H9 (cell line): ENCODE measurements around the gene NCKAP5. TPM values are rescaled to one million over a fixed set of nuclear protein-coding genes. Genes with fewer than 3 reads are reported as not detected.

Experiments
- DNase-seq: peaks from one replicate; pipeline ENCODE4 v3.0.0-alpha.2; 2017
- H2AFZ ChIP-seq: one replicate; pipeline ENCODE4 v1.6.1; 2013; ENCODE audit warnings: mild to moderate bottlenecking, low read length, control low read depth, moderate library complexity
- H2AK5ac ChIP-seq: 2 replicates; pipeline ENCODE4 v1.6.1; 2013; ENCODE audit warnings: low read length, control low read depth, mixed read lengths; ENCODE audit not compliant: insufficient read length
- H2BK120ac ChIP-seq: one replicate; pipeline ENCODE4 v1.6.1; 2013; ENCODE audit warnings: low read depth, mild to moderate bottlenecking, low read length, control low read depth, inconsistent platforms; ENCODE audit not compliant: poor library complexity, severe bottlenecking
- H2BK12ac ChIP-seq: 2 replicates; pipeline ENCODE4 v1.6.1; 2013; ENCODE audit warnings: low read length, control low read depth, mixed read lengths, low read depth; ENCODE audit not compliant: insufficient read length
- H2BK15ac ChIP-seq: 2 replicates; pipeline ENCODE4 v1.6.1; 2013; ENCODE audit warnings: low read depth, low read length, control low read depth
- H2BK20ac ChIP-seq: one replicate; pipeline ENCODE4 v1.6.1; 2013; ENCODE audit warnings: low read depth, mild to moderate bottlenecking, low read length, control low read depth, inconsistent platforms; ENCODE audit not compliant: poor library complexity, severe bottlenecking
- H2BK5ac ChIP-seq: 2 replicates; pipeline ENCODE4 v1.6.1; 2013; ENCODE audit warnings: low read length, control low read depth, mixed read lengths; ENCODE audit not compliant: insufficient read length
- H3K14ac ChIP-seq: 2 replicates; pipeline ENCODE4 v1.6.1; 2013; ENCODE audit warnings: low read length, control low read depth; ENCODE audit not compliant: insufficient read depth
- H3K18ac ChIP-seq: 2 replicates; pipeline ENCODE4 v1.6.1; 2013; ENCODE audit warnings: low read depth, mild to moderate bottlenecking, mixed read lengths, low read length, control low read depth; ENCODE audit not compliant: insufficient read length
- H3K23ac ChIP-seq: 2 replicates; pipeline ENCODE4 v1.6.1; 2013; ENCODE audit warnings: low read length, control low read depth, mixed read lengths, low read depth; ENCODE audit not compliant: insufficient read length
- H3K23me2 ChIP-seq: 2 replicates; pipeline ENCODE4 v1.6.1; 2013; ENCODE audit warnings: low read depth, mild to moderate bottlenecking, mixed read lengths, low read length, control low read depth; ENCODE audit not compliant: insufficient read length, poor library complexity, severe bottlenecking
- H3K27ac ChIP-seq: 2 replicates; pipeline ENCODE4 v1.5.1; 2013; ENCODE audit warnings: low read length, control low read depth, mixed read lengths, low read depth; ENCODE audit not compliant: insufficient read length
- H3K27me3 ChIP-seq: 2 replicates; pipeline ENCODE4 v1.6.1; 2013; ENCODE audit warnings: low read length, control low read depth, inconsistent platforms; ENCODE audit not compliant: insufficient read depth
- H3K4ac ChIP-seq: 2 replicates; pipeline ENCODE4 v1.6.1; 2013; ENCODE audit warnings: low read depth, mild to moderate bottlenecking, control low read depth, inconsistent platforms, low read length, moderate library complexity
- H3K4me1 ChIP-seq: 2 replicates; pipeline ENCODE4 v1.6.1; 2013; ENCODE audit warnings: low read length, control low read depth, inconsistent platforms; ENCODE audit not compliant: insufficient read depth
- H3K4me2 ChIP-seq: 2 replicates; pipeline ENCODE4 v1.6.1; 2013; ENCODE audit warnings: low read length, control low read depth, mixed read lengths; ENCODE audit not compliant: insufficient read length, insufficient read depth
- H3K56ac ChIP-seq: 2 replicates; pipeline ENCODE4 v1.6.1; 2013; ENCODE audit warnings: low read depth, mild to moderate bottlenecking, mixed read lengths, low read length, control low read depth; ENCODE audit not compliant: insufficient read length
- H3K79me1 ChIP-seq: 2 replicates; pipeline ENCODE4 v1.6.1; 2013; ENCODE audit warnings: low read depth, mild to moderate bottlenecking, moderate library complexity, low read length, control low read depth, inconsistent platforms; ENCODE audit not compliant: insufficient read depth, poor library complexity, severe bottlenecking
- H3K79me2 ChIP-seq: 2 replicates; pipeline ENCODE4 v1.6.1; 2013; ENCODE audit warnings: low read length, control low read depth, inconsistent platforms; ENCODE audit not compliant: insufficient read depth
- H3K9ac ChIP-seq: 2 replicates; pipeline ENCODE4 v1.6.1; 2013; ENCODE audit warnings: low read length, control low read depth, mixed read lengths; ENCODE audit not compliant: insufficient read length; ENCODE audit errors: extremely low read depth
- H3K9me3 ChIP-seq: one replicate; pipeline ENCODE4 v1.6.1; 2013; ENCODE audit warnings: low read depth, low read length, inconsistent platforms; ENCODE audit not compliant: control insufficient read depth
- H3T11ph ChIP-seq: one replicate; pipeline ENCODE4 v1.6.1; 2013; ENCODE audit warnings: mild to moderate bottlenecking, low read length, control low read depth, inconsistent platforms
- H4K20me1 ChIP-seq: one replicate; pipeline ENCODE4 v1.6.1; 2013; ENCODE audit not compliant: control insufficient read depth, insufficient read length, insufficient read depth
- H4K5ac ChIP-seq: 2 replicates; pipeline ENCODE4 v1.6.1; 2013; ENCODE audit warnings: low read depth, mild to moderate bottlenecking, mixed read lengths, low read length, control low read depth; ENCODE audit not compliant: insufficient read length
- H4K8ac ChIP-seq: replicated peaks from 2 replicates; pipeline ENCODE4 v1.6.1; 2013; ENCODE audit warnings: low read length, control low read depth, mixed read lengths, low read depth; ENCODE audit not compliant: insufficient read length
- H4K91ac ChIP-seq: 2 replicates; pipeline ENCODE4 v1.6.1; 2013; ENCODE audit warnings: low read depth, mild to moderate bottlenecking, moderate library complexity, mixed read lengths, low read length, control low read depth; ENCODE audit not compliant: insufficient read length
- H3K27ac Mint-ChIP-seq, 3 experiments: 2 replicates in 2 of 3; 3 replicates in 1 of 3; pipeline ENCODE4 v1.8.0; 2020 to 2021; ENCODE audit warnings: mixed read lengths in 3 of 3, mild to moderate bottlenecking in 1 of 3, moderate library complexity in 1 of 3
- H3K27me3 Mint-ChIP-seq: 2 replicates; pipeline ENCODE4 v1.8.0; 2021; ENCODE audit warnings: low read depth, mild to moderate bottlenecking, moderate library complexity, mixed read lengths
- H3K36me3 Mint-ChIP-seq, 3 experiments: 2 replicates in 2 of 3; 3 replicates in 1 of 3; pipeline ENCODE4 v1.8.0; 2020 to 2021; ENCODE audit warnings: low read depth in 3 of 3, mixed read lengths in 3 of 3; ENCODE audit not compliant: insufficient read depth in 1 of 3
- H3K4me1 Mint-ChIP-seq, 2 experiments: 2 replicates each; pipeline ENCODE4 v1.8.0; 2020; ENCODE audit warnings: mixed read lengths in 2 of 2
- H3K4me3 Mint-ChIP-seq, 2 experiments: 2 replicates in 1 of 2; 3 replicates in 1 of 2; pipeline ENCODE4 v1.8.0; 2020 to 2021; ENCODE audit warnings: mild to moderate bottlenecking in 2 of 2, mixed read lengths in 2 of 2, moderate library complexity in 1 of 2
- H3K9me3 Mint-ChIP-seq, 2 experiments: 2 replicates in 1 of 2; 3 replicates in 1 of 2; pipeline ENCODE4 v1.8.0; 2020; ENCODE audit warnings: mild to moderate bottlenecking in 2 of 2, mixed read lengths in 2 of 2, moderate library complexity in 1 of 2
- WGBS: extraction: QIAGEN DNeasy Blood & Tissue Kit; methylation state at CpG from one replicate; pipeline ENCODE4 v1.1.7; 2013; ENCODE audit warnings: missing lambda C conversion rate, low lambda C conversion rate, mixed read lengths; ENCODE audit not compliant: insufficient read length; ENCODE audit errors: extremely low coverage; 5-methylcytosine and 5-hydroxymethylcytosine counted together
- total RNA-seq: library from RNA; stranded (reverse); gene quantifications from 2 replicates; pipeline ENCODE4 v1.2.1, GENCODE V29; 2021
- TF ChIP-seq, protein P1 (sequence below): fragments of 200-600 bp; sonication (generic); conservative IDR thresholded peaks from 3 replicates; pipeline ENCODE4 v1.8.0; 2021; ENCODE audit warnings: antibody characterized with exemption, mild to moderate bottlenecking

The NCKAP5 gene
- total RNA-seq, 1 experiment from 2014 or later: 0.26 TPM

DNA sequence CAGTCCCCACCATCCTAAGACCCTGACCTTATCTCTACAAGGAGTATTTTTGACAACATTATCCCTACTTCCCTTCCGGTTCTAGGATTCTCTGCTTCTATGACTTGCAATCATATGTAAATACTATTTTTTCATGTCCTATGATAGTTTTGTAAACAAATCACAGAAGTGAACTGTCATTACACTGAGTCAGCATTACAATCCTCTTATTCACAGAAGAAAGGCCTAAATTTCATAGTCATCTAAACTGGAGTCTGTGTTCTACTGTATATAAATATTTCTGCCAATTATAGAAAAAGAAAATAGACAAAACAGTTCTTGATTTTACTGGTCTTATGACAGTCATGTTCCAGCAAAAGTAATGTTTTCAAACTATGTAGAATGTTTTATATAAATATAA lies 265.1 kb downstream of the NCKAP5 start:
- no peak overlapping the region for H2BK12ac ChIP-seq
- no peak overlapping the region for H3K27ac ChIP-seq
- no peaks in the 10 kb centered on the region for H3K79me2 ChIP-seq
- no peaks in the 10 kb centered on the region for H3K79me1 ChIP-seq
- no CpG with 5 or more reads among the region's 1 CpG for WGBS
- TF ChIP-seq, protein P1, sequence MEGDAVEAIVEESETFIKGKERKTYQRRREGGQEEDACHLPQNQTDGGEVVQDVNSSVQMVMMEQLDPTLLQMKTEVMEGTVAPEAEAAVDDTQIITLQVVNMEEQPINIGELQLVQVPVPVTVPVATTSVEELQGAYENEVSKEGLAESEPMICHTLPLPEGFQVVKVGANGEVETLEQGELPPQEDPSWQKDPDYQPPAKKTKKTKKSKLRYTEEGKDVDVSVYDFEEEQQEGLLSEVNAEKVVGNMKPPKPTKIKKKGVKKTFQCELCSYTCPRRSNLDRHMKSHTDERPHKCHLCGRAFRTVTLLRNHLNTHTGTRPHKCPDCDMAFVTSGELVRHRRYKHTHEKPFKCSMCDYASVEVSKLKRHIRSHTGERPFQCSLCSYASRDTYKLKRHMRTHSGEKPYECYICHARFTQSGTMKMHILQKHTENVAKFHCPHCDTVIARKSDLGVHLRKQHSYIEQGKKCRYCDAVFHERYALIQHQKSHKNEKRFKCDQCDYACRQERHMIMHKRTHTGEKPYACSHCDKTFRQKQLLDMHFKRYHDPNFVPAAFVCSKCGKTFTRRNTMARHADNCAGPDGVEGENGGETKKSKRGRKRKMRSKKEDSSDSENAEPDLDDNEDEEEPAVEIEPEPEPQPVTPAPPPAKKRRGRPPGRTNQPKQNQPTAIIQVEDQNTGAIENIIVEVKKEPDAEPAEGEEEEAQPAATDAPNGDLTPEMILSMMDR: no peak
- H3K36me3 Mint-ChIP-seq: peaks cover 0 to 4% (median 0%) of the 10 kb centered on the region in 3 experiments; a peak in 2 of 7 replicates
- no peak overlapping the region for H2BK5ac ChIP-seq
- H3K4me2 ChIP-seq: no peak overlapping the region
- H2BK20ac ChIP-seq: no peak overlapping the region
- H3K23ac ChIP-seq: no peak overlapping the region
- H4K5ac ChIP-seq: no peak overlapping the region
- no peaks in the 10 kb centered on the region for H4K20me1 ChIP-seq
- no peak overlapping the region for H2BK120ac ChIP-seq
- no peak overlapping the region for H4K91ac ChIP-seq
- no peaks in the 10 kb centered on the region; the same call in 1 of the 2 replicates for H3K27me3 ChIP-seq
- H3K14ac ChIP-seq: no peak overlapping the region
- H3K9me3 Mint-ChIP-seq: peaks cover 2 to 3% of the 10 kb centered on the region in 2 experiments; a peak in 3 of 5 replicates
- H3K4ac ChIP-seq: no peak overlapping the region
- no peaks in the 10 kb centered on the region for H3K23me2 ChIP-seq
- no peak overlapping the region for H2BK15ac ChIP-seq
- no peaks in the 10 kb centered on the region for H3K27me3 Mint-ChIP-seq
- H2AK5ac ChIP-seq: no peak overlapping the region
- no peaks in the 10 kb centered on the region for H3K4me1 Mint-ChIP-seq
- H3K18ac ChIP-seq: no peak overlapping the region
- H4K8ac ChIP-seq: no peak overlapping the region
- DNase-seq: no peak
- H3K4me1 ChIP-seq: no peaks in the 10 kb centered on the region
- no peak overlapping the region for H3T11ph ChIP-seq
- H3K4me3 Mint-ChIP-seq: no peak overlapping the region
- no peak overlapping the region for H2AFZ ChIP-seq
- H3K9me3 ChIP-seq: no peaks in the 10 kb centered on the region
- no peak overlapping the region for H3K9ac ChIP-seq
- no peak overlapping the region for H3K27ac Mint-ChIP-seq
- H3K56ac ChIP-seq: no peak overlapping the region
